T-helper 2 cell (primary cell): ENCODE data around the gene THTPA.
A peak's percentile ranks its signal among the peaks of the same experiment; 100 is the strongest.
"Not testable (repeated sequence)": the region's sequence is repeated elsewhere in the genome, so short reads cannot be mapped to it uniquely, and the experiment has no call there.

Experiments used
- DNase-seq, 5 experiments: peaks; one replicate each; pipeline versions ENCODE4 v3.0.0 to v3.0.0-alpha.2; 2012 to 2022

Gene THTPA

GRCh38 chr14:23583761-23584526 is 27.9 kb downstream of the THTPA start:
- not testable (repeated sequence) for DNase-seq

GRCh38 chr14:23584527-23585203 is 28.6 kb downstream of the THTPA start:
- not testable (repeated sequence) for DNase-seq

DNA sequence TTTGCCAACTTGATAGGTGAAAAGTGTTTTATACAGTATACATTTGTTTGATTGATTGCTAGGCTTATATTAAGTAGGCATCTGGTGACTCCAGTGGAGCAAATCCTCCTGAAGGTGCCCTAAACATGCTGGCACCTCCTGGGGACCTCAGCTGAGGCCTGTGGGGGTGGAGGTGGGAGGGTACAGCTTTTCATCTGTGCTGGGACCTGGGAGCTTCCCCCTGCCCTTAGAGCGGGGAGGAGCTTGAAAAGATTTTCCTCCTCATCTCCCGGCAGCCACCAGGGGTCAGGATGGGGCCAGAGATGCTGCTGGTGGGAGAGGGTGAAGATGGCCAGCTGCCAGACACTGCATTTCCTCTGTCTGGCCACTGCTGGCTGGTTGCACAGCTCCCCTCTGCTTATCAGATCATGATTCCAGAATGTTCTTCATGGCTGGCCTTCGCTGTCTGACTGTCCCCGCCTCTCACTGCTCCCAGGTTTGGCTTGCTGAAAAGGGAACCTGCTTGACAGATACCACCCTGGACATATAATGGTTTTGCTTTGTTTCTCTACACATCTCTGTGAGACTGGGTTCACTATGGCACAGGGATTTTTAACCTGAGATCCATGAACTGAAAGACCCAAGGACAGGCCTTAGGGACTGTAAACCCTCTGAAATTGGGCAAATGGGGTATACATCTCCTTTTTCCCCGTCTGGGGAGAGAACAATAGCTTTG is 33.0 kb downstream of the THTPA start:
- peak; percentile 44 to 73 (median 69) for DNase-seq

GRCh38 chr14:23589606-23590005 is 33.5 kb downstream of the THTPA start:
- no peak for DNase-seq

GRCh38 chr14:23590198-23590597 is 34.1 kb downstream of the THTPA start:
- no peak for DNase-seq

DNA sequence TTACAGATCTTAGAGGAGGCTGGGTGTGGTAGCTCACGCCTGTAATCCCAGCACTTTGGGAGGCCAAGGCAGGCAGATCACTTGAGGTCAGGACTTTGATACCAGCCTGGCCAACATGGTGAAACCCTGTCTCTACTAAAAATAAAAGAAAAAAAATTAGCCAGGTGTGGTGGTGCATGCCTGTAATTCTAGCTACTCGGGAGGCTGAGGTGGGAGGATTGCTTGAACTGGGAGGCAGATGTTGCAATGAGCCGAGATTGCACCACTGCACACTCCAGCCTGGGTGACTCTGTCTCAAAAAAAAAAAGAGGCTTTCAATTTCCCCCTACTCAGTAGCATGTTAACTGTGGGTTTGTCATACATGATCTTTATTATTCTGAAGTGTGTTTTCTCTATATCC is 38.1 kb downstream of the THTPA start:
- DNase-seq: not testable (repeated sequence)

DNA sequence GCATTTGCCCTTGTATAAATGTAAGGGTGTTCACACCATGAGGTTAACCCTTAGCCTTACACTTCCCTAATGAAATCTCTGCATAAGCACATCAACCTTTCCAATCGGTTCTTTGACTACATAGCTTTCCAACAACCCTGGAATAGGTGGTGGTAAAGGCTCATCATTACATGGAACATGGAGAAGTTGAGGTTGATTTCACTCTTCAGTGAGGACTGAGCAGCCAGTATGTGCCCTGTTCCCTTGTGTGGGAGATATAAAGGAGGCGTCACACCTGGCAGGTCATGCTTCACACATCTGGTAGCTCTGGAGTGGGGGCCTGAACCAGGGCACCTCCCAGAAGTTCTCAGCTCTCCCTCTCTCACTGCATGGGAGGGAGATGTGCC is 44.2 kb downstream of the THTPA start:
- DNase-seq: no peak

DNA sequence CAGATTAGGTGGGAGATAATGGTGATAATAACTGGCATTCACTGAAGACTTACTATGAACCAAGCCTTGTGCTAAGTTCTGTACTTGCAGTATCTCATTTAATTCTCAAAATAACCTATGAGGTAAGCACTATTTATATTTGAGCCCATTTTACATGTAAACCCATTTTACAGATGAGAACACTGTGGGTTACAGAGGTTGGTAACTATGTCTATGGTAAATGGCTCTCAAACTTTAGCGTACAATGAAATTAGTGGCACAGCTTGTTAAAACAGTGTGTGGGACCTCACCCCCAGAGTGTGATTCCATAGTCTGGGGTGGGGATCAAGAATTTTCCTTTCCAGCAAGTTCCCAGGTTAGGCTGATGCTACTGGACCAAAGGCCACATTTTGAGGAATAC is 44.7 kb downstream of the THTPA start:
- no peak for DNase-seq

- no peak for DNase-seq
Measured at GRCh38 chr14:23601424-23601823, 45.4 kb downstream of the THTPA start.

- no peak for DNase-seq
Measured at GRCh38 chr14:23601845-23602180, 45.7 kb downstream of the THTPA start.

DNA sequence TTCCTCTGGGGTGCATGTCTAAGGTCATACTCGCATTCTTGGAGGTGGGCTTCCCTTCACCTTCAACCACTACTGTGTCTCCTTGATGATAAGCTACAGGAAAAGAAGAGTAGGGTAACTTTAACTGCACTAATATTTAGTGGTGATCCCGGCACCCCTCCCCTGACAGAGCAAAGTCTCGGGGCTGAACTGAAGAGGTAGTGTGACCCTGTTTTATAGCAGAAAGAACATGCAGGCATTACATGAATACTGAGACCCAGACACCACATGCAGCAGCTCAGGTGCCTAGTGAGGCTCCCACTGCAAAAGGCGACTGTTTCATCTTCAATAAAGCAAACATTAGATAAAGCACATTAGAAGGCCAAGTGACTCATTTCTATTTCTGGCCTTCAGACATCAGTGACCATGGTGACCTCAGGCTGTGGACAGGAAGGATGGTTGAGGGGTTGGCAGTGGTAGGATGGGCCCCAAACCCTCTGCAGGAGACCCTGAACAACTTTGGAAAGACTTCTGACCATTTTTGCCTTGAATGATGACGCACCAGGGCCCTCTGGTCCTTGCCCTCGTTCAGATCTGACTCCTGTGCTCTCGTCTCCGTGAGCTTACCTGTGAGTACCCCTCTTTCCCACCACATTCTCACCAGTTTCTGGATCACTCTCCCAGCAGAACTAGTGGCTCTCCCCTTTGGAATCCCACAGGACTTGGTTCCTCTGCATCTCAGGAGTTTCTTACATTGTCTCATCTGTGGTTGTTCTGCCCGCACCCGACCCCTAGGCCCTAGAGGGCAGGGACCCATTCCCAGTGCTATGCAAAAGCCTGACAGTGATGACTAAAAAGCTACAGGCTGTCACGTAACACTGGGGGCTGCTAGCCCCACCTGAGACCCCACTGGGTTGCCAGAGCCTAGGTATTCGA is 46.4 kb downstream of the THTPA start:
- DNase-seq: no peak

GRCh38 chr14:23603103-23603502 is 47.0 kb downstream of the THTPA start:
- no peak for DNase-seq

GRCh38 chr14:23604148-23604547 is 48.1 kb downstream of the THTPA start:
- DNase-seq: no peak

DNA sequence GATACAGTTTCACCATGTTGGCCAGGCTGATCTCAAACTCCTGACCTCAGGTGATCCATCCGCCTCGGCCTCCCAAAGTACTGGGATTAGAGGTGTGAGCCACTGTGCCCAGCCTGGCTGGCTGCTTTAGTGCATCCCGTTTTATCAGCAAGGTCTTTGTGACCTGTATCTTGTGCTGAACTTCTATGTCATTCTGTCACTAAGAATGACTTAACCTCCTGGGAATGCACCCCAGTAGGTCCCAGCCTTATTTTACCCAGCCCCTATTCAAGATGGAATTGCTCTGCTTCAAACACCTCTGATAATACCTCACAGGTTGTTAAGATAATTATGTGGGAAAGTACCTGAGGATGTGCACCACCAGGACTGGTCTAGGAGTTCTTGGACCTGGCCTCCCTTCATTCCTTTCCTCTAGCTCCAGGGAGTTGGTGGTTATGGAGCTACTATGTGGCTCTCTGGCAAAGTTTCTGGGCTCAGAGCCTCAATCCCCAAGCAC is 48.7 kb downstream of the THTPA start:
- no peak for DNase-seq

DNA sequence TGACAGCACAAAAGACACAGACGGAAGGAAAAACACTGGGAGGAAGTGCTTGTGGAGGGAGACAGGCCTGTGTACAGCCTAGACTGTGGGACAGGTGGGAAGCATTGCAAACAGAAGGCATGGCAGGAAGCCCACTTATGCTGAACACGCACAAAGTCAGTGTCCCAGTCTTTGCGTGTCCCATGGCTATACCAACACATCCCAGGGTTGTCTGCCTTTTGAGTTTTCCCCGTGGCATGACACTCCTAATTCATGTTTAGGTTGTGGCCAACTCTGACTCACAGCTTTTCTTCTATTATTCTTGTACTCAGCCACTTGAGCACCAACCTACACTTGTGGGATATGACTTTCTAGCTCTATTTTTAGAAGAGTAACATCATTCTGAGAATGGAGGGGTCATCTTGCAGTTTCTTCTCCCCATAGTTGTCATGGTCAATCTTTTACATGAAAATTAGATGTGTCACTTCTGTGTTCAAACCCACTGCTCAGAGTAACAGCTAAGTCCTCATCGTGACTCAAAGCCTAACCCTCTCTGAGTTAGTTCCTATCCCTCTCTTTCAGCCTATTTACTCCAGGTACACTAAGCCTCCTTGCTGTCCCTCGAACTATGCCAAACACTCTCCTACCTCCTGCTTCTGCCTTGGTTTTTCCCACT is 50.0 kb downstream of the THTPA start:
- peak in 1 of 5 experiments; percentile 9 for DNase-seq

DNA sequence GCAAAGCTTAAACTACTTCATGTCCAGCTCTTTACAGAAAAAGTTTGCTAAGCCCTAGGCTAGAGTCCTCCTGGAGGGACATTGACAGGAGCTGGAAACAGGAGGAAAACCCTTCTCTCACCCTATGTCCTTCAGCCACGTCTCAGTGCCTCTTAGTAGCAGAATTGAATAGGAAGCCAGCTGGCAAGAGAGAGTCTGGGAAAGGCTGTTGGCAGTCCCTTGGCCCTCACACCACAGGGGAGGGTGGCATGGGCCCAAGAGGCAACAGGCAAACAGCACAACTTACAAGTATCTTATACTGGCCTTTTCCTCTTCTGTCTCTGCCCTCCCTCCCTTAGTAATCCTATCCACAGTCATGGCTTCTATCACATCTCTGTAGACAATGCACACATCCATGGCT is 52.4 kb downstream of the THTPA start:
- no peak for DNase-seq

GRCh38 chr14:23609001-23609400 is 52.9 kb downstream of the THTPA start:
- DNase-seq: no peak

- not testable (repeated sequence) for DNase-seq
Measured at GRCh38 chr14:23609411-23610089, 53.5 kb downstream of the THTPA start.
